ENCODE results near the gene TRAPPC14. TPM values are rescaled to one million over a fixed set of nuclear protein-coding genes. Genes with fewer than 3 reads are reported as not detected.

The TRAPPC14 gene
- total and polyA plus RNA-seq, 7 donors = 4.1 to 14.2 (median 7.4) TPM

DNA sequence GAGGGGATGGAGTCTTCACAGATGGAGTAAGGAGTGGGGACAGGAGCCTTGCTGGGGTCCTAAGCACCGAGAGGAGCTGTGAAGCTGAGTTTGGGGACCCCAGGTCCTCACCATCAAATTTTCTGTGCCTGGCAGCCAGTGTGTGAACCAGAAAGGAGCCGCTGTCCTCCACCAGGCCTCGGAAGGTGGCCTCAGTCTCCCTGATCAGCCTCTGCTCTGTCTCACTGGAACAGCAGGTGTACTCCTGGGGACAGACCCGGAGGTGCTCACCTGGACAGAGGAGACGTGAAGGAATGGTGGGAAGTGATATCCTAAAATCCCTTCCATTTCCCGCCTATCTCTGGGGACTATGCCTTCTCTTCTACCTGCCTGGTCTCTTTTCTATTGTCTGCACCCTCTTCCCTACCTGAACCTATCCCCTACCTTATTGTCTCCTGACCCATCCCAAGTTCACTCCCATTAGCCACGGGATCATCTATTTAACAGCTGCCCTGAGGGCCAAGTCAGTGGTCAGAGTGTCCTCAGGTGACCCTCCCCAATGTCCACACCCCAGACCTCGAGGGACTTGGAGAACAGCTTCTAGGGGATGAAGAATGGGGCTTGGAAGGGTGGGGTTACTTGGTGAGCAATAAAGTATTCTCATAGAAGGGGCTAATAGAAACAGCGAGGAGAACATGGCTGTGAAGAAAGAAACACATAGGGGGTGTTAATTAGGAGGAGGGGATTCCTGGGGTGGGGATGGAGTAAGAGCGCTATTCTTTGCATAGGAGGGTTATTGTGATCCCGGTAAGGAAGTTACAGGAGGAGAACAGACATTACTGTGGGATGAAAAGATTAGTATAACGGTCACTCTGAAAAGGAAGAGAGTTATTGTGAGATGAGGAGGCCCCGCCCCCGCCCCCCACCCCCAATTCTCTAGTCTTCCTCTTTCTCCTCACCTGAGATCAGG lies 17.8 kb upstream of the TRAPPC14 start:
- no peaks in the 10 kb centered on the region for H3K9me3 ChIP-seq
- peaks cover 6% of the 10 kb centered on the region for H3K4me1 ChIP-seq
- peak overlapping the region; percentile 64 for H3K4me3 ChIP-seq
- TF ChIP-seq, protein P1, sequence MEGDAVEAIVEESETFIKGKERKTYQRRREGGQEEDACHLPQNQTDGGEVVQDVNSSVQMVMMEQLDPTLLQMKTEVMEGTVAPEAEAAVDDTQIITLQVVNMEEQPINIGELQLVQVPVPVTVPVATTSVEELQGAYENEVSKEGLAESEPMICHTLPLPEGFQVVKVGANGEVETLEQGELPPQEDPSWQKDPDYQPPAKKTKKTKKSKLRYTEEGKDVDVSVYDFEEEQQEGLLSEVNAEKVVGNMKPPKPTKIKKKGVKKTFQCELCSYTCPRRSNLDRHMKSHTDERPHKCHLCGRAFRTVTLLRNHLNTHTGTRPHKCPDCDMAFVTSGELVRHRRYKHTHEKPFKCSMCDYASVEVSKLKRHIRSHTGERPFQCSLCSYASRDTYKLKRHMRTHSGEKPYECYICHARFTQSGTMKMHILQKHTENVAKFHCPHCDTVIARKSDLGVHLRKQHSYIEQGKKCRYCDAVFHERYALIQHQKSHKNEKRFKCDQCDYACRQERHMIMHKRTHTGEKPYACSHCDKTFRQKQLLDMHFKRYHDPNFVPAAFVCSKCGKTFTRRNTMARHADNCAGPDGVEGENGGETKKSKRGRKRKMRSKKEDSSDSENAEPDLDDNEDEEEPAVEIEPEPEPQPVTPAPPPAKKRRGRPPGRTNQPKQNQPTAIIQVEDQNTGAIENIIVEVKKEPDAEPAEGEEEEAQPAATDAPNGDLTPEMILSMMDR (IDR thresholded peaks at IDR 0.05) = no peak
- intact Hi-C loops (cut with DNase I) = no loop called here
- H3K27ac ChIP-seq = no peak overlapping the region
- no peaks in the 10 kb centered on the region for H3K36me3 ChIP-seq (ENCODE audit: insufficient read depth in 1 of 2, low read depth in 1 of 2)
- 48 to 52% (median 48%) methylated on average over 14 of the region's 14 CpGs for WGBS, 3 donors
- peaks cover 0 to 31% (median 7%) of the 10 kb centered on the region in 3 donors for H3K27me3 ChIP-seq (ENCODE audit: insufficient read depth in 3 of 3, low read length in 2 of 3)
- no peak for ATAC-seq
- DNase-seq = no peak

DNA sequence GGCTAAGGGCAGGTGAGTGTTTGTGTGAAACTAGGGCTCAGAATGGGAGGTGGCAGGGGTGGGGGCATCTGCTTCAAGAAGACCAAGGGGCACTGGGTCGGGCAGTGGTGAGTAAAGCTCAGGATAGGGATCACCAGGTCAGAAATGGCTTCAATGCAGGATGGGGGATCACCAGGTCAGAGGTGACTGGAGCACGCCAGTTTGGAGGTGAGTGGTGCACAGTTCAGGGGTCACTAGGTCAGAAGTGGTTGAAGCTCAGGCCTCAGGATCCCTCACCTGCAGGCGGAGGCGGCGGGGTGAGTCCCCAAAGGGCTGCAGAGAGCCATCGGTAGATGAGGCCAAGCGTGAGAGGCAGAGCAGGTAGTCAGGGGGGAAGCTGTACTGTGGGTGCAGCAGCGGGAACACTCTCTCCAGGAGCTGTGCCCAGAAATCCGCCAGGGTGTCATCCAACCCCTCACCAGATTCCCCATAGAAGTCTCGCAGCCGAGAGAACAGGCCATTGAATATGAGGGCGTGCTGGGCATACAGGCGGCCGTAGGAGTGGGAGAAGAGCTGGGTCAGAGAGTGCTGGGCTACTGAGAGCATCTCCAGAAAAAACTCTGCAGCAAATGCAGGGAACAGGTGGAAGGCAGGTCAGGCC lies 16.9 kb upstream of the TRAPPC14 start:
- Histone ChIP-seq H3K36me3 (ENCODE audit: insufficient read depth in 1 of 2, low read depth in 1 of 2) (no peaks in the 10 kb centered on the region), H3K4me3 (no peak overlapping the region), H3K4me1 (peaks cover 6% of the 10 kb centered on the region), H3K9me3 (no peaks in the 10 kb centered on the region), H3K27ac (no peak overlapping the region), H3K27me3 (ENCODE audit: insufficient read depth in 3 of 3, low read length in 2 of 3) (peaks cover 0 to 36% (median 9%) of the 10 kb centered on the region in 3 donors)
- ATAC-seq = no peak
- intact Hi-C loops (cut with DNase I) = no loop called here
- TF ChIP-seq, protein P1 (IDR thresholded peaks at IDR 0.05) = no peak
- no peak for DNase-seq
- 86 to 93% (median 92%) methylated on average over 14 of the region's 14 CpGs for WGBS, 3 donors

DNA sequence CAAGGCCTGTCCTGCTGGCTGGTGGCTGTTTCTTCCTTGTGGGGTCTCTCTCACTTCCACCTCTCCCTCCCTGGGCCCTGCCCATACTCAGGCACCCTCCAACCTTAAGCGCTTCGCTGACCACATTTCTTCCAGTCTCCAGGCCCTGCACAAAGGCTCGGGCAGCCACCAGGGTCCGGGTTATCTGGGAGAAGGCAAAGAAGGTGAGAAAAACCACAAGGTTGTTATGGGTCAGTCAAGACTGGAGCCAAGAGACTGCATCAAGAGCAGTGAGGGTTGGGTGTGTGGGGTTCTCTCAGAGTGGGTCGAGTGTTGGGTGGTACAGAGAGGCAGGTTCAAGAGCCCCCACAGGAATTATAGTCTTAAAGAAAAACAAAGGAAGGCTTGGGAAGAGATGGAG lies 16.1 kb upstream of the TRAPPC14 start:
- Histone ChIP-seq H3K27me3 (ENCODE audit: insufficient read depth in 3 of 3, low read length in 2 of 3) (peaks cover 0 to 39% (median 8%) of the 10 kb centered on the region in 3 donors), H3K9me3 (no peaks in the 10 kb centered on the region), H3K36me3 (ENCODE audit: insufficient read depth in 1 of 2, low read depth in 1 of 2) (no peaks in the 10 kb centered on the region), H3K27ac (no peak overlapping the region), H3K4me3 (no peak overlapping the region), H3K4me1 (peaks cover 6% of the 10 kb centered on the region)
- WGBS, 3 donors = 84 to 90% (median 89%) methylated on average over 5 of the region's 5 CpGs
- TF ChIP-seq, protein P1 (IDR thresholded peaks at IDR 0.05) = no peak
- DNase-seq = no peak
- intact Hi-C loops (cut with DNase I) = no loop called here
- no peak for ATAC-seq

- no peak for ATAC-seq
- 87 to 91% (median 88%) methylated on average over 11 of the region's 11 CpGs for WGBS, 3 donors
- H3K4me1 ChIP-seq = peaks cover 6% of the 10 kb centered on the region
- TF ChIP-seq, protein P1 (IDR thresholded peaks at IDR 0.05) = no peak
- intact Hi-C loops (cut with DNase I) = no loop called here
- H3K36me3 ChIP-seq (ENCODE audit: insufficient read depth in 1 of 2, low read depth in 1 of 2) = no peaks in the 10 kb centered on the region
- H3K27ac ChIP-seq = no peak overlapping the region
- H3K4me3 ChIP-seq = no peak overlapping the region
- H3K9me3 ChIP-seq = no peaks in the 10 kb centered on the region
- DNase-seq = no peak
- peaks cover 0 to 39% (median 8%) of the 10 kb centered on the region in 3 donors for H3K27me3 ChIP-seq (ENCODE audit: insufficient read depth in 3 of 3, low read length in 2 of 3)
Measured at GRCh38 chr7:100173806-100174495, 15.4 kb upstream of the TRAPPC14 start.

All from psoas muscle (tissue), 8 donors.